Measurements from ENCODE around the gene ZCCHC17.

Gene ZCCHC17

GRCh38 chr1:31405578-31406245 is 108.9 kb downstream of the ZCCHC17 start:
- H2AFZ ChIP-seq (ENCODE audit: low read length), result no peak overlapping the region
- no peak for TF ChIP-seq EZH2phosphoT487 (IDR thresholded peaks at IDR 0.05; ENCODE audit: borderline replicate concordance)
- TF ChIP-seq CTCF (conservative IDR thresholded peaks at IDR 0.05; ENCODE audit: low read length), result no peak

GRCh38 chr1:31407029-31407626 is 110.3 kb downstream of the ZCCHC17 start:
- Histone ChIP-seq H3K36me3 (ENCODE audit: insufficient read depth, low read length) (no peaks in the 10 kb centered on the region), H3K4me1 (ENCODE audit: insufficient read depth, low read length, poor library complexity, severe bottlenecking) (no peaks in the 10 kb centered on the region), H3F3A (ENCODE audit: low read depth) (no peaks in the 10 kb centered on the region), H3K9ac (ENCODE audit: low read depth, low read length, poor library complexity, severe bottlenecking) (no peak overlapping the region), H3K9me3 (ENCODE audit: insufficient read depth, low read depth, low read length) (no peaks in the 10 kb centered on the region), H3K4me2 (ENCODE audit: low read depth, low read length, poor library complexity, severe bottlenecking) (no peak overlapping the region), H3K4me3 (ENCODE audit: low read length, poor library complexity, severe bottlenecking) (no peak overlapping the region), H3K27me3 (ENCODE audit: insufficient read depth, low read length, poor library complexity, severe bottlenecking) (no peaks in the 10 kb centered on the region), H2AFZ (ENCODE audit: low read length) (no peak overlapping the region), H3K9me2 (replicated peaks; ENCODE audit: low read depth, low read length) (no peaks in the 10 kb centered on the region), H3K79me2 (ENCODE audit: insufficient read depth, low read length) (no peaks in the 10 kb centered on the region), H4K20me1 (ENCODE audit: insufficient read depth, low read length, poor library complexity, severe bottlenecking) (no peaks in the 10 kb centered on the region)
- no peak for TF ChIP-seq EZH2phosphoT487 (IDR thresholded peaks at IDR 0.05; ENCODE audit: borderline replicate concordance)

More at GRCh38 chr1:31405578-31406245, 108.9 kb downstream of the ZCCHC17 start:
- no peak overlapping the region for H3K4me3 ChIP-seq (ENCODE audit: low read length, poor library complexity, severe bottlenecking)
- H3K4me1 ChIP-seq (ENCODE audit: insufficient read depth, low read length, poor library complexity, severe bottlenecking), result no peaks in the 10 kb centered on the region
- no peak overlapping the region for H3K4me2 ChIP-seq (ENCODE audit: low read depth, low read length, poor library complexity, severe bottlenecking)
- H3F3A ChIP-seq (ENCODE audit: low read depth), result no peaks in the 10 kb centered on the region
- H4K20me1 ChIP-seq (ENCODE audit: insufficient read depth, low read length, poor library complexity, severe bottlenecking), result no peaks in the 10 kb centered on the region
- no peaks in the 10 kb centered on the region for H3K27me3 ChIP-seq (ENCODE audit: insufficient read depth, low read length, poor library complexity, severe bottlenecking)
- H3K9ac ChIP-seq (ENCODE audit: low read depth, low read length, poor library complexity, severe bottlenecking), result no peak overlapping the region
- H3K36me3 ChIP-seq (ENCODE audit: insufficient read depth, low read length), result no peaks in the 10 kb centered on the region
- H3K9me2 ChIP-seq (replicated peaks; ENCODE audit: low read depth, low read length), result no peaks in the 10 kb centered on the region
- H3K9me3 ChIP-seq (ENCODE audit: insufficient read depth, low read depth, low read length), result no peaks in the 10 kb centered on the region
- no peaks in the 10 kb centered on the region for H3K79me2 ChIP-seq (ENCODE audit: insufficient read depth, low read length)

GRCh38 chr1:31408788-31409318 is 112.0 kb downstream of the ZCCHC17 start:
- Histone ChIP-seq H3K9me3 (ENCODE audit: insufficient read depth, low read depth, low read length) (no peaks in the 10 kb centered on the region), H2AFZ (ENCODE audit: low read length) (no peak overlapping the region), H3K4me1 (ENCODE audit: insufficient read depth, low read length, poor library complexity, severe bottlenecking) (no peaks in the 10 kb centered on the region), H3K9ac (ENCODE audit: low read depth, low read length, poor library complexity, severe bottlenecking) (no peak overlapping the region), H3K79me2 (ENCODE audit: insufficient read depth, low read length) (no peaks in the 10 kb centered on the region), H3F3A (ENCODE audit: low read depth) (no peaks in the 10 kb centered on the region), H3K9me2 (replicated peaks; ENCODE audit: low read depth, low read length) (no peaks in the 10 kb centered on the region), H4K20me1 (ENCODE audit: insufficient read depth, low read length, poor library complexity, severe bottlenecking) (no peaks in the 10 kb centered on the region), H3K4me3 (ENCODE audit: low read length, poor library complexity, severe bottlenecking) (no peak overlapping the region), H3K4me2 (ENCODE audit: low read depth, low read length, poor library complexity, severe bottlenecking) (no peak overlapping the region), H3K27me3 (ENCODE audit: insufficient read depth, low read length, poor library complexity, severe bottlenecking) (no peaks in the 10 kb centered on the region), H3K36me3 (ENCODE audit: insufficient read depth, low read length) (no peaks in the 10 kb centered on the region)
- TF ChIP-seq CTCF (conservative IDR thresholded peaks at IDR 0.05; ENCODE audit: low read length), result no peak
- no peak for TF ChIP-seq EZH2phosphoT487 (IDR thresholded peaks at IDR 0.05; ENCODE audit: borderline replicate concordance)

Data from Loucy (cell line).